Measurements from ENCODE around the gene ZP2.

- TF ChIP-seq CTCF (IDR thresholded peaks at IDR 0.05) (no peak), ZFX (IDR thresholded peaks at IDR 0.05; ENCODE audit: borderline replicate concordance) (no peak)
These were observed 44.0 kb downstream of the ZP2 start for GRCh38 chr16:21167360-21167759.
